GM23338 (cell line): ENCODE results near the gene CADPS2. TPM values are rescaled to one million over a fixed set of nuclear protein-coding genes. Genes with fewer than 3 reads are reported as not detected.

ENCODE experiments used
- ATAC-seq: fragments of 200-7000 bp; cut with Tn5 transposase; 3 replicates; pipeline ENCODE4 v1.9.1; 2020
- DNase-seq: peaks from one replicate; pipeline ENCODE4 v3.0.0-alpha.2; 2015; ENCODE audit warnings: low spot score
- H2AFZ ChIP-seq: fragments of 200-600 bp; sonication (generic); 2 replicates; pipeline ENCODE4 v1.8.0; 2016; ENCODE audit warnings: antibody characterized with exemption, mild to moderate bottlenecking, moderate library complexity
- H3F3A ChIP-seq: fragments of 200-600 bp; sonication (generic); replicated peaks from 2 replicates; pipeline ENCODE4 v1.8.0; 2017; ENCODE audit warnings: antibody characterized with exemption, mixed run types, low read depth
- H3K27ac ChIP-seq: fragments of 200-600 bp; sonication (generic); 2 replicates; pipeline ENCODE4 v1.6.1; 2016; ENCODE audit warnings: low read depth
- H3K27me3 ChIP-seq: fragments of 200-600 bp; sonication (generic); 2 replicates; pipeline ENCODE4 v1.8.0; 2016; ENCODE audit warnings: mild to moderate bottlenecking, mixed run types, moderate library complexity; ENCODE audit not compliant: insufficient read depth
- H3K36me3 ChIP-seq: fragments of 200-600 bp; sonication (generic); 2 replicates; pipeline ENCODE4 v1.8.0; 2016; ENCODE audit warnings: mild to moderate bottlenecking; ENCODE audit not compliant: insufficient read depth
- H3K4me1 ChIP-seq: fragments of 200-600 bp; sonication (generic); 2 replicates; pipeline ENCODE4 v1.8.0; 2016; ENCODE audit warnings: mild to moderate bottlenecking, moderate library complexity; ENCODE audit not compliant: insufficient read depth
- H3K4me2 ChIP-seq: fragments of 200-600 bp; sonication (generic); 2 replicates; pipeline ENCODE4 v1.7.1; 2017; ENCODE audit warnings: mixed run types
- H3K4me3 ChIP-seq: fragments of 200-600 bp; sonication (generic); 2 replicates; pipeline ENCODE4 v1.6.1; 2016; ENCODE audit warnings: mixed run types
- H3K79me2 ChIP-seq: fragments of 200-600 bp; sonication (generic); replicated peaks from 2 replicates; pipeline ENCODE4 v1.8.0; 2017; ENCODE audit warnings: mild to moderate bottlenecking; ENCODE audit not compliant: insufficient read depth
- H3K9me2 ChIP-seq: fragments of 200-600 bp; sonication (generic); 2 replicates; pipeline ENCODE4 v1.8.0; 2017; ENCODE audit not compliant: insufficient read depth
- H4K20me1 ChIP-seq: fragments of 200-600 bp; sonication (generic); replicated peaks from 2 replicates; pipeline ENCODE4 v1.8.0; 2017; ENCODE audit warnings: mild to moderate bottlenecking; ENCODE audit not compliant: insufficient read depth
- H3K27ac Mint-ChIP-seq: 2 replicates; pipeline ENCODE4 v1.8.0; 2020; ENCODE audit warnings: inconsistent platforms, mild to moderate bottlenecking, moderate library complexity, mixed read lengths
- H3K27me3 Mint-ChIP-seq: 3 replicates; pipeline ENCODE4 v1.8.0; 2022; ENCODE audit warnings: low read depth, mild to moderate bottlenecking, moderate library complexity, mixed read lengths, inconsistent platforms; ENCODE audit not compliant: insufficient read depth, poor library complexity
- H3K36me3 Mint-ChIP-seq: 3 replicates; pipeline ENCODE4 v1.8.0; 2021; ENCODE audit warnings: low read depth, mild to moderate bottlenecking, inconsistent platforms, moderate library complexity, mixed read lengths
- H3K4me1 Mint-ChIP-seq: 3 replicates; pipeline ENCODE4 v1.8.0; 2020; ENCODE audit warnings: mild to moderate bottlenecking, inconsistent platforms, mixed read lengths
- H3K4me3 Mint-ChIP-seq: 3 replicates; pipeline ENCODE4 v1.8.0; 2021; ENCODE audit warnings: moderate library complexity, mild to moderate bottlenecking, inconsistent platforms, mixed read lengths
- H3K9me3 Mint-ChIP-seq: 3 replicates; pipeline ENCODE4 v1.8.0; 2020; ENCODE audit warnings: moderate library complexity, mild to moderate bottlenecking, inconsistent platforms, mixed read lengths
- EZH2phosphoT487 ChIP-seq: fragments of 200-600 bp; sonication (generic); IDR thresholded peaks from one replicate; pipeline ENCODE4 v1.8.1; 2018; ENCODE audit warnings: antibody characterized with exemption; ENCODE audit not compliant: unreplicated experiment
- JUNB ChIP-seq: IDR thresholded peaks from one replicate; pipeline ENCODE4 v1.6.1; 2016; ENCODE audit warnings: antibody characterized with exemption; ENCODE audit not compliant: unreplicated experiment
- STAT1 ChIP-seq: IDR thresholded peaks from one replicate; pipeline ENCODE4 v1.6.1; 2016; ENCODE audit warnings: antibody characterized with exemption; ENCODE audit not compliant: unreplicated experiment
- ZNF114 ChIP-seq: fragments of 250-450 bp; sonication (Bioruptor Pico); IDR thresholded peaks from 2 replicates; pipeline ENCODE4 v1.5.0; 2020; ENCODE audit warnings: mild to moderate bottlenecking, moderate library complexity
- ZNF331 ChIP-seq: fragments of 250-450 bp; sonication (Bioruptor Pico); IDR thresholded peaks from 2 replicates; pipeline ENCODE4 v1.5.0; 2020; ENCODE audit warnings: low read depth, mild to moderate bottlenecking, moderate library complexity
- polyA plus RNA-seq: library from polyadenylated mRNA; unstranded; fragments of >200 nt; fragmentation: Nextera tagmentation; extraction: Ambion mirVana; gene quantifications from 2 replicates; pipeline ENCODE4 v1.2.1, GENCODE V29; 2016
- total RNA-seq: library from RNA; depleted of rRNA; stranded (reverse); fragments of >200 nt; shearing (Covaris generic); gene quantifications from 2 replicates; pipeline ENCODE4 v1.2.3, GENCODE V29; 2014
- TF ChIP-seq, protein P1 (sequence below): fragments of 250-450 bp; sonication (Bioruptor Pico); IDR thresholded peaks from 2 replicates; pipeline ENCODE4 v1.5.0; 2020; ENCODE audit warnings: mild to moderate bottlenecking, moderate library complexity
- TF ChIP-seq, protein P2 (sequence below): IDR thresholded peaks from 2 replicates; pipeline ENCODE4 v1.6.1; 2016; ENCODE audit warnings: antibody characterized with exemption

CADPS2 gene
- total and polyA plus RNA-seq, 2 experiments from 2014 or later, result 16.3 to 36.9 TPM

DNA sequence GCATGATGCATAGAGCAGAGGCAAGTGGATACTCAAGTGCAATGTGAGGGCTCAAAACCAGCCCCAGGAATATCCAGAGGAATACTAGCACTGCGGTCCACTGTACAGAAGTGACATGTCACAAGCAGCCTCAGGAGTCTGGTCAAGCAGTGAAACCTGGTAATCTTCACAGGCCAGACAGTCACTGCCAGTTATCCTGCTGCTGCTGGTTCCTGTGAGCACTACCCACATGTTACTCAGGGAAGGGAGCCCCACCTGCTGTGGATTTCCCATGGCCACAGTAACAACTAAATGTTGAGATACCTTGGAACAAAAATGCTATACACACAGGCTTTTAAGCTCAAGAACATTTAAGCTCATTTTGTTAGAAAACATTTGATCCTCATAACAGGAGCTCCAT lies 290.4 kb downstream of the CADPS2 start:
- H3K4me1 Mint-ChIP-seq, result peaks cover 4% of the 10 kb centered on the region
- H3K27ac Mint-ChIP-seq, result 0 out of 2 replicates have a peak overlapping the region, but pooled peaks have one; percentile 23
- no peak overlapping the region for H2AFZ ChIP-seq
- H3K36me3 Mint-ChIP-seq, result peaks cover 21% of the 10 kb centered on the region
- H3K79me2 ChIP-seq, result no peaks in the 10 kb centered on the region
- H3K4me3 ChIP-seq, result no peak overlapping the region
- ATAC-seq (no peak), DNase-seq (no peak)
- H4K20me1 ChIP-seq, result no peaks in the 10 kb centered on the region
- no peaks in the 10 kb centered on the region for H3K9me2 ChIP-seq
- H3K4me2 ChIP-seq, result no peak overlapping the region
- no peaks in the 10 kb centered on the region for H3K27me3 ChIP-seq
- H3F3A ChIP-seq, result no peaks in the 10 kb centered on the region
- no peak overlapping the region for H3K4me3 Mint-ChIP-seq
- H3K4me1 ChIP-seq, result no peaks in the 10 kb centered on the region
- TF ChIP-seq ZNF331 (no peak), ZNF114 (CRISPR knock-in tag) (no peak), STAT1 (no peak), JUNB (no peak), EZH2phosphoT487 (no peak)
- TF ChIP-seq, protein P1, sequence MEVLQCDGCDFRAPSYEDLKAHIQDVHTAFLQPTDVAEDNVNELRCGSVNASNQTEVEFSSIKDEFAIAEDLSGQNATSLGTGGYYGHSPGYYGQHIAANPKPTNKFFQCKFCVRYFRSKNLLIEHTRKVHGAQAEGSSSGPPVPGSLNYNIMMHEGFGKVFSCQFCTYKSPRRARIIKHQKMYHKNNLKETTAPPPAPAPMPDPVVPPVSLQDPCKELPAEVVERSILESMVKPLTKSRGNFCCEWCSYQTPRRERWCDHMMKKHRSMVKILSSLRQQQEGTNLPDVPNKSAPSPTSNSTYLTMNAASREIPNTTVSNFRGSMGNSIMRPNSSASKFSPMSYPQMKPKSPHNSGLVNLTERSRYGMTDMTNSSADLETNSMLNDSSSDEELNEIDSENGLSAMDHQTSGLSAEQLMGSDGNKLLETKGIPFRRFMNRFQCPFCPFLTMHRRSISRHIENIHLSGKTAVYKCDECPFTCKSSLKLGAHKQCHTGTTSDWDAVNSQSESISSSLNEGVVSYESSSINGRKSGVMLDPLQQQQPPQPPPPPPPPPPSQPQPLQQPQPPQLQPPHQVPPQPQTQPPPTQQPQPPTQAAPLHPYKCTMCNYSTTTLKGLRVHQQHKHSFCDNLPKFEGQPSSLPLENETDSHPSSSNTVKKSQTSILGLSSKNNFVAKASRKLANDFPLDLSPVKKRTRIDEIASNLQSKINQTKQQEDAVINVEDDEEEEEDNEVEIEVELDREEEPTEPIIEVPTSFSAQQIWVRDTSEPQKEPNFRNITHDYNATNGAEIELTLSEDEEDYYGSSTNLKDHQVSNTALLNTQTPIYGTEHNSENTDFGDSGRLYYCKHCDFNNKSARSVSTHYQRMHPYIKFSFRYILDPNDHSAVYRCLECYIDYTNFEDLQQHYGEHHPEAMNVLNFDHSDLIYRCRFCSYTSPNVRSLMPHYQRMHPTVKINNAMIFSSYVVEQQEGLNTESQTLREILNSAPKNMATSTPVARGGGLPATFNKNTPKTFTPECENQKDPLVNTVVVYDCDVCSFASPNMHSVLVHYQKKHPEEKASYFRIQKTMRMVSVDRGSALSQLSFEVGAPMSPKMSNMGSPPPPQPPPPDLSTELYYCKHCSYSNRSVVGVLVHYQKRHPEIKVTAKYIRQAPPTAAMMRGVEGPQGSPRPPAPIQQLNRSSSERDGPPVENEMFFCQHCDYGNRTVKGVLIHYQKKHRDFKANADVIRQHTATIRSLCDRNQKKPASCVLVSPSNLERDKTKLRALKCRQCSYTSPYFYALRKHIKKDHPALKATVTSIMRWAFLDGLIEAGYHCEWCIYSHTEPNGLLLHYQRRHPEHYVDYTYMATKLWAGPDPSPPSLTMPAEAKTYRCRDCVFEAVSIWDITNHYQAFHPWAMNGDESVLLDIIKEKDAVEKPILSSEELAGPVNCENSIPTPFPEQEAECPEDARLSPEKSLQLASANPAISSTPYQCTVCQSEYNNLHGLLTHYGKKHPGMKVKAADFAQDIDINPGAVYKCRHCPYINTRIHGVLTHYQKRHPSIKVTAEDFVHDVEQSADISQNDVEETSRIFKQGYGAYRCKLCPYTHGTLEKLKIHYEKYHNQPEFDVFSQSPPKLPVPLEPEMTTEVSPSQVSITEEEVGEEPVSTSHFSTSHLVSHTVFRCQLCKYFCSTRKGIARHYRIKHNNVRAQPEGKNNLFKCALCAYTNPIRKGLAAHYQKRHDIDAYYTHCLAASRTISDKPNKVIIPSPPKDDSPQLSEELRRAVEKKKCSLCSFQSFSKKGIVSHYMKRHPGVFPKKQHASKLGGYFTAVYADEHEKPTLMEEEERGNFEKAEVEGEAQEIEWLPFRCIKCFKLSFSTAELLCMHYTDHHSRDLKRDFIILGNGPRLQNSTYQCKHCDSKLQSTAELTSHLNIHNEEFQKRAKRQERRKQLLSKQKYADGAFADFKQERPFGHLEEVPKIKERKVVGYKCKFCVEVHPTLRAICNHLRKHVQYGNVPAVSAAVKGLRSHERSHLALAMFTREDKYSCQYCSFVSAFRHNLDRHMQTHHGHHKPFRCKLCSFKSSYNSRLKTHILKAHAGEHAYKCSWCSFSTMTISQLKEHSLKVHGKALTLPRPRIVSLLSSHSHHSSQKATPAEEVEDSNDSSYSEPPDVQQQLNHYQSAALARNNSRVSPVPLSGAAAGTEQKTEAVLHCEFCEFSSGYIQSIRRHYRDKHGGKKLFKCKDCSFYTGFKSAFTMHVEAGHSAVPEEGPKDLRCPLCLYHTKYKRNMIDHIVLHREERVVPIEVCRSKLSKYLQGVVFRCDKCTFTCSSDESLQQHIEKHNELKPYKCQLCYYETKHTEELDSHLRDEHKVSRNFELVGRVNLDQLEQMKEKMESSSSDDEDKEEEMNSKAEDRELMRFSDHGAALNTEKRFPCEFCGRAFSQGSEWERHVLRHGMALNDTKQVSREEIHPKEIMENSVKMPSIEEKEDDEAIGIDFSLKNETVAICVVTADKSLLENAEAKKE, result no peak
- TF ChIP-seq, protein P2, sequence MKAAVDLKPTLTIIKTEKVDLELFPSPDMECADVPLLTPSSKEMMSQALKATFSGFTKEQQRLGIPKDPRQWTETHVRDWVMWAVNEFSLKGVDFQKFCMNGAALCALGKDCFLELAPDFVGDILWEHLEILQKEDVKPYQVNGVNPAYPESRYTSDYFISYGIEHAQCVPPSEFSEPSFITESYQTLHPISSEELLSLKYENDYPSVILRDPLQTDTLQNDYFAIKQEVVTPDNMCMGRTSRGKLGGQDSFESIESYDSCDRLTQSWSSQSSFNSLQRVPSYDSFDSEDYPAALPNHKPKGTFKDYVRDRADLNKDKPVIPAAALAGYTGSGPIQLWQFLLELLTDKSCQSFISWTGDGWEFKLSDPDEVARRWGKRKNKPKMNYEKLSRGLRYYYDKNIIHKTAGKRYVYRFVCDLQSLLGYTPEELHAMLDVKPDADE, result no peak
- H3K27me3 Mint-ChIP-seq, result no peaks in the 10 kb centered on the region
- H3K9me3 Mint-ChIP-seq, result peaks cover 27% of the 10 kb centered on the region
- no peaks in the 10 kb centered on the region for H3K36me3 ChIP-seq
- H3K27ac ChIP-seq, result 0 out of 2 replicates have a peak overlapping the region, but pooled peaks have one; percentile 13
